Measurements from ENCODE around the gene PLAAT5.

Gene PLAAT5

GRCh38 chr11:63492441-63492840 lies 1.5 kb upstream of the PLAAT5 start:
- WGBS (ENCODE audit: extremely low coverage, insufficient coverage, insufficient read length): no CpG with 5 or more reads among the region's 1 CpG
- DNase-seq: peak; percentile 53 to 76
- H3K27me3 ChIP-seq (ENCODE audit: insufficient read depth, low read length): no peaks in the 10 kb centered on the region
- no peak overlapping the region for H3K18ac ChIP-seq (ENCODE audit: low read length)
- no peak overlapping the region for H4K91ac ChIP-seq (ENCODE audit: low read depth, low read length)
- no peak overlapping the region for H4K8ac ChIP-seq (ENCODE audit: low read depth, low read length)
- H2BK12ac ChIP-seq (ENCODE audit: low read length): no peak overlapping the region
- no peak overlapping the region for H2BK120ac ChIP-seq (ENCODE audit: insufficient read depth, low read length, poor library complexity)
- peaks cover 3% of the 10 kb centered on the region for H3K79me2 ChIP-seq (ENCODE audit: control insufficient read depth, insufficient read depth, low read length, poor library complexity)
- no peaks in the 10 kb centered on the region for H3K9me3 ChIP-seq (ENCODE audit: insufficient read depth, low read depth, low read length)
- no peak overlapping the region for H4K12ac ChIP-seq (ENCODE audit: low read depth, low read length)
- H3K9ac ChIP-seq (ENCODE audit: low read length): no peak overlapping the region
- no peak overlapping the region for H3K27ac ChIP-seq (ENCODE audit: low read depth, low read length)
- no peak overlapping the region for H3K23ac ChIP-seq (ENCODE audit: low read length)
- H3K79me1 ChIP-seq (ENCODE audit: low read length): peaks cover 11% of the 10 kb centered on the region
- H3K4ac ChIP-seq (ENCODE audit: low read depth, low read length): no peak overlapping the region
- peak overlapping the region; percentile 44 for H2BK5ac ChIP-seq (ENCODE audit: low read depth, low read length, poor library complexity)
- H2AFZ ChIP-seq (ENCODE audit: insufficient read depth, low read length, poor library complexity): no peak overlapping the region
- no peak overlapping the region for H3K14ac ChIP-seq (ENCODE audit: low read length)
- no peak overlapping the region for H3K4me3 ChIP-seq (ENCODE audit: low read depth, low read length)
- H3K4me2 ChIP-seq (ENCODE audit: low read length): no peak overlapping the region
- no peaks in the 10 kb centered on the region for H3K36me3 ChIP-seq (ENCODE audit: control insufficient read depth in 1 of 2, insufficient read depth in 2 of 2, low read length in 2 of 2)
- no peak overlapping the region for H2AK5ac ChIP-seq (ENCODE audit: low read length)
- peaks cover 3 to 7% of the 10 kb centered on the region in 2 experiments for H3K4me1 ChIP-seq (ENCODE audit: control insufficient read depth in 1 of 2, insufficient read depth in 2 of 2, low read length in 2 of 2)

GRCh38 chr11:63491636-63492372 lies 837 bp upstream of the PLAAT5 start:
- Histone ChIP-seq H2BK120ac (ENCODE audit: insufficient read depth, low read length, poor library complexity) (no peak overlapping the region), H3K4me1 (ENCODE audit: control insufficient read depth in 1 of 2, insufficient read depth in 2 of 2, low read length in 2 of 2) (peaks cover 3 to 7% of the 10 kb centered on the region in 2 experiments), H3K4me3 (ENCODE audit: low read depth, low read length) (no peak overlapping the region), H2BK12ac (ENCODE audit: low read length) (no peak overlapping the region), H3K23ac (ENCODE audit: low read length) (no peak overlapping the region), H2AFZ (ENCODE audit: insufficient read depth, low read length, poor library complexity) (no peak overlapping the region), H4K91ac (ENCODE audit: low read depth, low read length) (no peak overlapping the region), H3K14ac (ENCODE audit: low read length) (no peak overlapping the region), H3K18ac (ENCODE audit: low read length) (no peak overlapping the region), H3K27me3 (ENCODE audit: insufficient read depth, low read length) (no peaks in the 10 kb centered on the region), H3K79me2 (ENCODE audit: control insufficient read depth, insufficient read depth, low read length, poor library complexity) (peaks cover 3% of the 10 kb centered on the region), H3K27ac (ENCODE audit: low read depth, low read length) (no peak overlapping the region), H3K4ac (ENCODE audit: low read depth, low read length) (no peak overlapping the region), H2BK5ac (ENCODE audit: low read depth, low read length, poor library complexity) (no peak overlapping the region), H3K4me2 (ENCODE audit: low read length) (peak overlapping the region; percentile 55), H3K36me3 (ENCODE audit: control insufficient read depth in 1 of 2, insufficient read depth in 2 of 2, low read length in 2 of 2) (no peaks in the 10 kb centered on the region), H3K79me1 (ENCODE audit: low read length) (peaks cover 11% of the 10 kb centered on the region), H3K9me3 (ENCODE audit: insufficient read depth, low read depth, low read length) (no peaks in the 10 kb centered on the region), H2AK5ac (ENCODE audit: low read length) (no peak overlapping the region), H4K8ac (ENCODE audit: low read depth, low read length) (no peak overlapping the region), H3K9ac (ENCODE audit: low read length) (no peak overlapping the region), H4K12ac (ENCODE audit: low read depth, low read length) (no peak overlapping the region)
- no CpG with 5 or more reads among the region's 11 CpGs for WGBS (ENCODE audit: extremely low coverage, insufficient coverage, insufficient read length)
- DNase-seq: peak; percentile 45 to 74

GRCh38 chr11:63491240-63491587 lies 247 bp upstream of the PLAAT5 start:
- peak overlapping the region; percentile 42 for H3K14ac ChIP-seq (ENCODE audit: low read length)
- no peak for DNase-seq
- peak overlapping the region; percentile 19 for H3K27ac ChIP-seq (ENCODE audit: low read depth, low read length)
- no peaks in the 10 kb centered on the region for H3K36me3 ChIP-seq (ENCODE audit: control insufficient read depth in 1 of 2, insufficient read depth in 2 of 2, low read length in 2 of 2)
- peak overlapping the region; percentile 37 for H2BK12ac ChIP-seq (ENCODE audit: low read length)
- H4K91ac ChIP-seq (ENCODE audit: low read depth, low read length): peak overlapping the region; percentile 86
- peak overlapping the region; percentile 82 for H4K8ac ChIP-seq (ENCODE audit: low read depth, low read length)
- peak overlapping the region; percentile 68 for H2BK5ac ChIP-seq (ENCODE audit: low read depth, low read length, poor library complexity)
- H3K4me2 ChIP-seq (ENCODE audit: low read length): peak overlapping the region; percentile 99
- no peak overlapping the region for H2AK5ac ChIP-seq (ENCODE audit: low read length)
- peak overlapping the region; percentile 74 for H4K12ac ChIP-seq (ENCODE audit: low read depth, low read length)
- H3K18ac ChIP-seq (ENCODE audit: low read length): peak overlapping the region; percentile 53
- peak overlapping the region; percentile 63 for H3K9ac ChIP-seq (ENCODE audit: low read length)
- peaks cover 3% of the 10 kb centered on the region for H3K79me2 ChIP-seq (ENCODE audit: control insufficient read depth, insufficient read depth, low read length, poor library complexity)
- H3K4me1 ChIP-seq (ENCODE audit: control insufficient read depth in 1 of 2, insufficient read depth in 2 of 2, low read length in 2 of 2): peaks cover 3 to 7% of the 10 kb centered on the region in 2 experiments
- WGBS (ENCODE audit: extremely low coverage, insufficient coverage, insufficient read length): no CpG with 5 or more reads among the region's 13 CpGs
- no peaks in the 10 kb centered on the region for H3K9me3 ChIP-seq (ENCODE audit: insufficient read depth, low read depth, low read length)
- peak overlapping the region; percentile 80 for H2BK120ac ChIP-seq (ENCODE audit: insufficient read depth, low read length, poor library complexity)
- peak overlapping the region; percentile 77 for H2AFZ ChIP-seq (ENCODE audit: insufficient read depth, low read length, poor library complexity)
- H3K27me3 ChIP-seq (ENCODE audit: insufficient read depth, low read length): no peaks in the 10 kb centered on the region
- H3K4ac ChIP-seq (ENCODE audit: low read depth, low read length): peak overlapping the region; percentile 12
- H3K23ac ChIP-seq (ENCODE audit: low read length): no peak overlapping the region
- H3K4me3 ChIP-seq (ENCODE audit: low read depth, low read length): peak overlapping the region; percentile 65
- peaks cover 11% of the 10 kb centered on the region for H3K79me1 ChIP-seq (ENCODE audit: low read length)

DNA sequence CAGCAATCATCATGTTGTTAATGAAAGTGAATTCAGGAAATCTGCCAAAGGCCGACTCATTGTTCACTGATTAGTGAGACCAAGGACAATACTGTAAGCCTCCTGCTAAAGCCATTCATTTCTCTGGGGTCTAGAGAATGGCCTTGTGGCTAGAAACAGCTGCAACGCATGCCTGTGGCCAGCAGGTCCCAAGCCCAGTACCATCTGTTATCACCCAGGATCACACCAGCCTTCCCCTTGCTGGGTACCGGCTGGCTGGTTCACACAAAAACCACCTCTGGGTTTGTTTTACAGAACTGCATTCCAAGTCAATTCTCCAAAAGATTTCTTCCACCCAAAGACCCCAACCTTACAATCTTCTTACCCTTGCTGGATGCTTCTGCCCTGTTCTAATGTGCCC lies 1.1 kb downstream of the PLAAT5 start:
- Histone ChIP-seq H3K79me2 (ENCODE audit: control insufficient read depth, insufficient read depth, low read length, poor library complexity) (peaks cover 3% of the 10 kb centered on the region), H3K27ac (ENCODE audit: low read depth, low read length) (no peak overlapping the region), H2AFZ (ENCODE audit: insufficient read depth, low read length, poor library complexity) (no peak overlapping the region), H3K18ac (ENCODE audit: low read length) (no peak overlapping the region), H3K4me1 (ENCODE audit: control insufficient read depth in 1 of 2, insufficient read depth in 2 of 2, low read length in 2 of 2) (peaks cover 3 to 7% of the 10 kb centered on the region in 2 experiments), H3K79me1 (ENCODE audit: low read length) (peaks cover 11% of the 10 kb centered on the region), H4K8ac (ENCODE audit: low read depth, low read length) (no peak overlapping the region), H2AK5ac (ENCODE audit: low read length) (no peak overlapping the region), H3K4me2 (ENCODE audit: low read length) (no peak overlapping the region), H3K4me3 (ENCODE audit: low read depth, low read length) (no peak overlapping the region), H3K36me3 (ENCODE audit: control insufficient read depth in 1 of 2, insufficient read depth in 2 of 2, low read length in 2 of 2) (no peaks in the 10 kb centered on the region), H2BK5ac (ENCODE audit: low read depth, low read length, poor library complexity) (no peak overlapping the region), H3K4ac (ENCODE audit: low read depth, low read length) (no peak overlapping the region), H4K12ac (ENCODE audit: low read depth, low read length) (no peak overlapping the region), H3K9me3 (ENCODE audit: insufficient read depth, low read depth, low read length) (no peaks in the 10 kb centered on the region), H2BK12ac (ENCODE audit: low read length) (no peak overlapping the region), H4K91ac (ENCODE audit: low read depth, low read length) (no peak overlapping the region), H3K27me3 (ENCODE audit: insufficient read depth, low read length) (no peaks in the 10 kb centered on the region), H2BK120ac (ENCODE audit: insufficient read depth, low read length, poor library complexity) (no peak overlapping the region), H3K9ac (ENCODE audit: low read length) (no peak overlapping the region), H3K14ac (ENCODE audit: low read length) (no peak overlapping the region), H3K23ac (ENCODE audit: low read length) (no peak overlapping the region)
- no peak for DNase-seq
- WGBS (ENCODE audit: extremely low coverage, insufficient coverage, insufficient read length): no CpG with 5 or more reads among the region's 3 CpGs
